ENCODE results near the gene UGT1A7.
"Not testable (repeated sequence)": the region's sequence is repeated elsewhere in the genome, so short reads cannot be mapped to it uniquely, and the experiment has no call there.

The UGT1A7 gene

DNA sequence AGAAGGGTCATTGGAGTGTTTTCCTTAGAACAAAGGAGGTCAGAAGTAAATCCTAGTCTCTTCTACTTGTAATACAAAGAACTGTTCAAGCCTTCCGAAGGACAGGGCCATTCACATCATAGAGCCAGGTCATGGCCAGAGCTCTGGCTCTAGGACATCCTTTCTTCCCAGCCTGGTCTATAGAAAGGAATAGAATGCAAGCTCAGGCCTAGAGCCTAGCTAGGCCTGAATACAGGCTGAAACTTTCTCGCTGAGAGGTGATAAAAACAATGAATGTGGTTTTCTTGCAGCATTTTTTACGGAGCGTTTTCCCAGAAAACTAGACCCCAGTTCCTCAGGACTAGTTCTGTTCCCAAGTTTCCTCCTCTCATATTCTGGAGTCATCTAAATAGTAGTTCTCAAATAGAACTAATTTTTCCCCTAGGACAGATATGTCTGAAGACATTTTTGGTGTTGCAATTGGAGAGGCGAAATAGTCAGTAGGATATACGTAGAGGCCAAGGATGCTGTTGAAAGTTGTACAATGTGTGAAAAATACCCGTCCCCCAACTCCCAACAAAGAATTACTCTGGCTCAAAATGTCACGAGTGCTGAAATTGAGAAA lies 17.8 kb downstream of the UGT1A7 start:
- Histone ChIP-seq H3K9ac (ENCODE audit: low read length) (no peak overlapping the region), H3K36me3 (ENCODE audit: low read length) (no peaks in the 10 kb centered on the region), H4K20me1 (ENCODE audit: low read depth, low read length) (no peaks in the 10 kb centered on the region), H3K79me2 (ENCODE audit: insufficient read depth, low read length) (no peaks in the 10 kb centered on the region), H3K27me3 (ENCODE audit: low read length) (no peaks in the 10 kb centered on the region), H3K27ac (ENCODE audit: low read depth, low read length) (no peak overlapping the region), H3F3A (ENCODE audit: insufficient read depth) (no peaks in the 10 kb centered on the region), H3K9me3 (ENCODE audit: insufficient read depth, low read length) (no peaks in the 10 kb centered on the region), H2AFZ (ENCODE audit: low read depth, low read length, severe bottlenecking) (no peak overlapping the region), H3K4me3 (ENCODE audit: insufficient read depth, low read length, poor library complexity, severe bottlenecking) (no peak overlapping the region), H3K4me2 (ENCODE audit: low read depth, low read length, poor library complexity, severe bottlenecking) (no peak overlapping the region), H3K9me2 (replicated peaks; ENCODE audit: insufficient read depth, low read length) (no peaks in the 10 kb centered on the region)
- no peak for TF ChIP-seq EZH2phosphoT487 (conservative IDR thresholded peaks at IDR 0.05; ENCODE audit: low read length)
- TF ChIP-seq, protein P1, sequence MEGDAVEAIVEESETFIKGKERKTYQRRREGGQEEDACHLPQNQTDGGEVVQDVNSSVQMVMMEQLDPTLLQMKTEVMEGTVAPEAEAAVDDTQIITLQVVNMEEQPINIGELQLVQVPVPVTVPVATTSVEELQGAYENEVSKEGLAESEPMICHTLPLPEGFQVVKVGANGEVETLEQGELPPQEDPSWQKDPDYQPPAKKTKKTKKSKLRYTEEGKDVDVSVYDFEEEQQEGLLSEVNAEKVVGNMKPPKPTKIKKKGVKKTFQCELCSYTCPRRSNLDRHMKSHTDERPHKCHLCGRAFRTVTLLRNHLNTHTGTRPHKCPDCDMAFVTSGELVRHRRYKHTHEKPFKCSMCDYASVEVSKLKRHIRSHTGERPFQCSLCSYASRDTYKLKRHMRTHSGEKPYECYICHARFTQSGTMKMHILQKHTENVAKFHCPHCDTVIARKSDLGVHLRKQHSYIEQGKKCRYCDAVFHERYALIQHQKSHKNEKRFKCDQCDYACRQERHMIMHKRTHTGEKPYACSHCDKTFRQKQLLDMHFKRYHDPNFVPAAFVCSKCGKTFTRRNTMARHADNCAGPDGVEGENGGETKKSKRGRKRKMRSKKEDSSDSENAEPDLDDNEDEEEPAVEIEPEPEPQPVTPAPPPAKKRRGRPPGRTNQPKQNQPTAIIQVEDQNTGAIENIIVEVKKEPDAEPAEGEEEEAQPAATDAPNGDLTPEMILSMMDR (IDR thresholded peaks at IDR 0.05; ENCODE audit: insufficient read depth, low read length, poor library complexity, severe bottlenecking) = no peak

DNA sequence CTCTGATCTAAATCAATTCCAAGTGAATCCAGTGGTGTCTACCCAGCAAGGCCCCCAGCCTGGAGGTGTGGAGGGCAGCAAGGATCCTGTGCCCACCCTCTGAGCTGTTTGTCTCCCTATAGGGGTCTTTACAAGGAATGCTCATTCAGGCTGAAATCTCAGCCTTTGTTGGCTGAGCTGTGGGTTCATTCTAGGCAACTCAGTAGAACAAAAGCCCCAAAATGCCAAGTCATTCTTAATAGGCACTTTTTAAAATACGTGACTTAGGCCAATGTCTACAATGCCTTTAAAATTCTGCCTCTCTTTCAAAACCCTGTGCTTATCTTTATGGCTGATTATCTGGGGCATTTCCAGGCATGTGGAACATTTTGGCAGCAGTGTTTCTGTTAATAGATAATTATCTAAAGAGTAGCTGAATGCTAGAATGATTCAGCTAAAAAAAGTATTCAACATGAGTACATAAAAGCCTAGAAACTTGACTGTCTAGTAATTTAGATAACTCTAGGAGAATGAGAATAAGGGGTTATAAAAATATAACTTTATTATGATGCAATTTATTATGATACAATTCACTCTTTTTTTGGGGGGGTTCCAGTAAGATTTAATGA lies 18.4 kb downstream of the UGT1A7 start:
- no peak overlapping the region for H2AFZ ChIP-seq (ENCODE audit: low read depth, low read length, severe bottlenecking)
- H3K4me3 ChIP-seq (ENCODE audit: insufficient read depth, low read length, poor library complexity, severe bottlenecking) = no peak overlapping the region
- no peaks in the 10 kb centered on the region for H3K36me3 ChIP-seq (ENCODE audit: low read length)
- no peak overlapping the region for H3K27ac ChIP-seq (ENCODE audit: low read depth, low read length)
- no peaks in the 10 kb centered on the region for H3K9me2 ChIP-seq (replicated peaks; ENCODE audit: insufficient read depth, low read length)
- no peak overlapping the region for H3K4me2 ChIP-seq (ENCODE audit: low read depth, low read length, poor library complexity, severe bottlenecking)
- TF ChIP-seq EZH2phosphoT487 (conservative IDR thresholded peaks at IDR 0.05; ENCODE audit: low read length) = no peak
- TF ChIP-seq, protein P1 (IDR thresholded peaks at IDR 0.05; ENCODE audit: insufficient read depth, low read length, poor library complexity, severe bottlenecking) = no peak
- no peak overlapping the region for H3K9ac ChIP-seq (ENCODE audit: low read length)
- H3F3A ChIP-seq (ENCODE audit: insufficient read depth) = no peaks in the 10 kb centered on the region
- H4K20me1 ChIP-seq (ENCODE audit: low read depth, low read length) = no peaks in the 10 kb centered on the region
- no peaks in the 10 kb centered on the region for H3K9me3 ChIP-seq (ENCODE audit: insufficient read depth, low read length)
- H3K79me2 ChIP-seq (ENCODE audit: insufficient read depth, low read length) = no peaks in the 10 kb centered on the region
- no peaks in the 10 kb centered on the region for H3K27me3 ChIP-seq (ENCODE audit: low read length)

DNA sequence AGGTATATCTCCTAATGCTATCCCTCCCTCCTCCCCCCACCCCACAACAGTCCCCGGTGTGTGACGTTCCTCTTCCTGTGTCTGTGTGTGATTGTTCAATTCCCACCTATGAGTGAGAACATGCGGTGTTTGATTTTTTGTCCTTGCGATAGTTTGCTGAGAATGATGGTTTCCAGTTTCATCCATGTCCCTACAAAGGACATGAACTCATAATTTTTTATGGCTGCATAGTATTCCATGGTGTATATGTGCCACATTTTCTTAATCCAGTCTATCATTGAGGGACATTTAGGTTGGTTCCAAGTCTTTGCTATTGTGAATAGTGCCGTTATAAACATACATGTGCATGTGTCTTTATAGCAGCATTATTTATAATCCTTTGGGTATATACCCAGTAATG lies 19.1 kb downstream of the UGT1A7 start:
- H3K4me2 ChIP-seq (ENCODE audit: low read depth, low read length, poor library complexity, severe bottlenecking); H3K4me3 ChIP-seq (ENCODE audit: insufficient read depth, low read length, poor library complexity, severe bottlenecking); H3K36me3 ChIP-seq (ENCODE audit: low read length); H2AFZ ChIP-seq (ENCODE audit: low read depth, low read length, severe bottlenecking); H3F3A ChIP-seq (ENCODE audit: insufficient read depth); H4K20me1 ChIP-seq (ENCODE audit: low read depth, low read length); H3K9ac ChIP-seq (ENCODE audit: low read length); H3K27me3 ChIP-seq (ENCODE audit: low read length); H3K9me2 ChIP-seq (replicated peaks; ENCODE audit: insufficient read depth, low read length); H3K79me2 ChIP-seq (ENCODE audit: insufficient read depth, low read length); H3K27ac ChIP-seq (ENCODE audit: low read depth, low read length); H3K9me3 ChIP-seq (ENCODE audit: insufficient read depth, low read length): not testable (repeated sequence)

DNA sequence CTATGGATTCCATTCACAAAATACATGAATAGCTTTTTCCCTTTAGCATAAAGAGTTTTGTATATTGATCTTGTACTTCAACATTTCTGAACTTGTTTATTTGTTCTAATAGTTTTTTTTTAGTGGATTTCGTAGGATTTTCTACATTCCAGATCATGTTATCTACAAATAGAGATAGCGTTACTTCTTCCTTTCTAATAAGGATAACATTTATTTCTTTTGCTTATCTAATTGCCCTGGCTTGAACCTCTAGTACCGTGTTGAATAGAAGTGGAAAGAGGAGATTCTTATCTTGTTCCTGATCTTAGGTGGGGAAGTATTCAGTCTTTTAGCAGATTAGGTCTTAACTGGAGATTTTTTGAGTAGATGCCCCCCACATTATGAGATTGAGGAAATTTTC lies 20.5 kb downstream of the UGT1A7 start:
- Histone ChIP-seq H3K4me3 (ENCODE audit: insufficient read depth, low read length, poor library complexity, severe bottlenecking) (no peak overlapping the region), H2AFZ (ENCODE audit: low read depth, low read length, severe bottlenecking) (no peak overlapping the region), H3K4me2 (ENCODE audit: low read depth, low read length, poor library complexity, severe bottlenecking) (no peak overlapping the region), H3K27ac (ENCODE audit: low read depth, low read length) (no peak overlapping the region), H3K9ac (ENCODE audit: low read length) (no peak overlapping the region), H3K79me2 (ENCODE audit: insufficient read depth, low read length) (no peaks in the 10 kb centered on the region), H4K20me1 (ENCODE audit: low read depth, low read length) (no peaks in the 10 kb centered on the region), H3K27me3 (ENCODE audit: low read length) (no peaks in the 10 kb centered on the region), H3K36me3 (ENCODE audit: low read length) (no peaks in the 10 kb centered on the region), H3K9me3 (ENCODE audit: insufficient read depth, low read length) (no peaks in the 10 kb centered on the region), H3K9me2 (replicated peaks; ENCODE audit: insufficient read depth, low read length) (no peaks in the 10 kb centered on the region), H3F3A (ENCODE audit: insufficient read depth) (no peaks in the 10 kb centered on the region)
- no peak for TF ChIP-seq EZH2phosphoT487 (conservative IDR thresholded peaks at IDR 0.05; ENCODE audit: low read length)
- TF ChIP-seq, protein P1 (IDR thresholded peaks at IDR 0.05; ENCODE audit: insufficient read depth, low read length, poor library complexity, severe bottlenecking) = no peak
